Measurements from ENCODE around the gene PAIP2.

The PAIP2 gene

DNA sequence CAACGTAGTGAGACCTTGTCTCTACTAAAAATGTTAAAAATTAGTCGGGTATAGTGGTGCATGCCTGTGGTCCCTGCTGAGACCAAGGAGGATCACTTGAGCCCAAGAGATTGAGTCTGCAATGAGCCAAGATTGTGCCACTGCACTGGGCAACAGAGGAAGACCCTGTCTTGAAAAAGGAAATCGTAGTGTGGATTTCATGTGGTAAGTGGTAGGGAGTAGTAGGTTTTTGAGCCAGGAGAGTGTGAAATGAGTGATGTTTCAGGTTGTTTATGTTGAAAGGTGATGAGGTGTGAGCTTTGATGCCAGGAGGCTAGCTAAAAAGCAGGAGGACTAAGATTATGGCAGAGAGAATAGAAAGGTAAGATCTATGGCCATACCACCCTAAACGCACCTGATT lies 42.2 kb upstream of the PAIP2 start:
- no peak overlapping the region for H2AFZ ChIP-seq (ENCODE audit: low read length)
- peaks cover 100% of the 10 kb centered on the region for H3K79me2 ChIP-seq (ENCODE audit: insufficient read depth, low read length)
- H3K4me1 ChIP-seq (ENCODE audit: insufficient read depth, low read length, severe bottlenecking): peaks cover 84% of the 10 kb centered on the region
- H4K20me1 ChIP-seq (ENCODE audit: insufficient read depth, low read length): peaks cover 10% of the 10 kb centered on the region; the same call in 1 of the 2 replicates
- TF ChIP-seq, protein P1, sequence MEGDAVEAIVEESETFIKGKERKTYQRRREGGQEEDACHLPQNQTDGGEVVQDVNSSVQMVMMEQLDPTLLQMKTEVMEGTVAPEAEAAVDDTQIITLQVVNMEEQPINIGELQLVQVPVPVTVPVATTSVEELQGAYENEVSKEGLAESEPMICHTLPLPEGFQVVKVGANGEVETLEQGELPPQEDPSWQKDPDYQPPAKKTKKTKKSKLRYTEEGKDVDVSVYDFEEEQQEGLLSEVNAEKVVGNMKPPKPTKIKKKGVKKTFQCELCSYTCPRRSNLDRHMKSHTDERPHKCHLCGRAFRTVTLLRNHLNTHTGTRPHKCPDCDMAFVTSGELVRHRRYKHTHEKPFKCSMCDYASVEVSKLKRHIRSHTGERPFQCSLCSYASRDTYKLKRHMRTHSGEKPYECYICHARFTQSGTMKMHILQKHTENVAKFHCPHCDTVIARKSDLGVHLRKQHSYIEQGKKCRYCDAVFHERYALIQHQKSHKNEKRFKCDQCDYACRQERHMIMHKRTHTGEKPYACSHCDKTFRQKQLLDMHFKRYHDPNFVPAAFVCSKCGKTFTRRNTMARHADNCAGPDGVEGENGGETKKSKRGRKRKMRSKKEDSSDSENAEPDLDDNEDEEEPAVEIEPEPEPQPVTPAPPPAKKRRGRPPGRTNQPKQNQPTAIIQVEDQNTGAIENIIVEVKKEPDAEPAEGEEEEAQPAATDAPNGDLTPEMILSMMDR (IDR thresholded peaks at IDR 0.05; ENCODE audit: low read length): no peak
- no peak for TF ChIP-seq EZH2 (IDR thresholded peaks at IDR 0.05; ENCODE audit: borderline replicate concordance, low read length)
- no peak overlapping the region for H3K4me3 ChIP-seq (ENCODE audit: low read depth, low read length, poor library complexity, severe bottlenecking)
- peaks cover 26% of the 10 kb centered on the region for H3K36me3 ChIP-seq (ENCODE audit: insufficient read depth, low read length)
- H3K27me3 ChIP-seq (ENCODE audit: insufficient read depth, low read length): no peaks in the 10 kb centered on the region
- H3K9me2 ChIP-seq (ENCODE audit: low read depth, low read length): no peaks in the 10 kb centered on the region
- peak overlapping the region; percentile 68; the same call in 1 of the 2 replicates for H3K4me2 ChIP-seq (ENCODE audit: low read length)
- H3K9ac ChIP-seq (ENCODE audit: low read length): no peak overlapping the region
- H3K9me3 ChIP-seq (ENCODE audit: low read length): no peaks in the 10 kb centered on the region
- no peaks in the 10 kb centered on the region for H3F3A ChIP-seq (ENCODE audit: insufficient read depth, low read length)
- H3K27ac ChIP-seq (ENCODE audit: low read depth, low read length, poor library complexity, severe bottlenecking): no peak overlapping the region

DNA sequence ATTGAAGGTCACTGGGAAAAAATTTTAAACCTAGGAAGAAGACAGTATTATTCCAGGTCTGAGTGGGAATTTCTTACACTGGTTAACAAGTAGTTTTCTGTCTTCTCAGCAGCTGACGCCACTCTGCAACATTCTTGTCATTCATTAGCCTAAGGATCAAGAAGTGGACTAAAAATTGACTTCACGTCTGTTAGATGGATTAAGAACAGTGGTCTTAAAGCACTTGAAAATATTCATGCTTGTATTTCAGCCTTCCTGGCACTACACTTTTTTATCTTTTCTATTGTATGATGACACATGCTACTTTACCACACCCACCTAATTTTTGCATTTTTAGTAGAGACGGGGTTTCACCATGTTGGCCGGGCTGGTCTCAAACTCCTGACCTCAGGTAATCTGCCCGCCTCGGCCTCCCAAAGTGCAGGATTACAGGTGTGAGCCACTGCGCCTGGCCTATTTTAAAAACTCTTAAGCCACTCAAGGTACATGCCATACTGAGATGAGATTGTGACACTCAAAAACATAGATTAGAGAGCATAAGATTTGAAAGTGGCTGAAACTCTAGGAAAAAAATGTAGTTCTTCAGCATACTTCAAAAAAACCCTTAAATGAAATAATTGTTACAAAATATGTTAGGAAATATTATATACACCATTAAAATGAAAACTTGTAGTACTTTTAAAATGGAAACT lies 39.7 kb upstream of the PAIP2 start:
- H3K79me2 ChIP-seq (ENCODE audit: insufficient read depth, low read length): peaks cover 100% of the 10 kb centered on the region
- H3K27me3 ChIP-seq (ENCODE audit: insufficient read depth, low read length): no peaks in the 10 kb centered on the region
- H4K20me1 ChIP-seq (ENCODE audit: insufficient read depth, low read length): peaks cover 19% of the 10 kb centered on the region; the same call in 1 of the 2 replicates
- no peaks in the 10 kb centered on the region for H3F3A ChIP-seq (ENCODE audit: insufficient read depth, low read length)
- H3K4me2 ChIP-seq (ENCODE audit: low read length): peak overlapping the region; percentile 24; the same call in 1 of the 2 replicates
- no peak overlapping the region for H3K4me3 ChIP-seq (ENCODE audit: low read depth, low read length, poor library complexity, severe bottlenecking)
- no peak for TF ChIP-seq EZH2 (IDR thresholded peaks at IDR 0.05; ENCODE audit: borderline replicate concordance, low read length)
- TF ChIP-seq, protein P1 (IDR thresholded peaks at IDR 0.05; ENCODE audit: low read length): no peak
- H3K9ac ChIP-seq (ENCODE audit: low read length): no peak overlapping the region
- H3K9me2 ChIP-seq (ENCODE audit: low read depth, low read length): no peaks in the 10 kb centered on the region
- no peaks in the 10 kb centered on the region for H3K9me3 ChIP-seq (ENCODE audit: low read length)
- no peak overlapping the region for H2AFZ ChIP-seq (ENCODE audit: low read length)
- peaks cover 93% of the 10 kb centered on the region for H3K4me1 ChIP-seq (ENCODE audit: insufficient read depth, low read length, severe bottlenecking)
- H3K27ac ChIP-seq (ENCODE audit: low read depth, low read length, poor library complexity, severe bottlenecking): no peak overlapping the region
- H3K36me3 ChIP-seq (ENCODE audit: insufficient read depth, low read length): peaks cover 13% of the 10 kb centered on the region; the same call in 1 of the 2 replicates

DNA sequence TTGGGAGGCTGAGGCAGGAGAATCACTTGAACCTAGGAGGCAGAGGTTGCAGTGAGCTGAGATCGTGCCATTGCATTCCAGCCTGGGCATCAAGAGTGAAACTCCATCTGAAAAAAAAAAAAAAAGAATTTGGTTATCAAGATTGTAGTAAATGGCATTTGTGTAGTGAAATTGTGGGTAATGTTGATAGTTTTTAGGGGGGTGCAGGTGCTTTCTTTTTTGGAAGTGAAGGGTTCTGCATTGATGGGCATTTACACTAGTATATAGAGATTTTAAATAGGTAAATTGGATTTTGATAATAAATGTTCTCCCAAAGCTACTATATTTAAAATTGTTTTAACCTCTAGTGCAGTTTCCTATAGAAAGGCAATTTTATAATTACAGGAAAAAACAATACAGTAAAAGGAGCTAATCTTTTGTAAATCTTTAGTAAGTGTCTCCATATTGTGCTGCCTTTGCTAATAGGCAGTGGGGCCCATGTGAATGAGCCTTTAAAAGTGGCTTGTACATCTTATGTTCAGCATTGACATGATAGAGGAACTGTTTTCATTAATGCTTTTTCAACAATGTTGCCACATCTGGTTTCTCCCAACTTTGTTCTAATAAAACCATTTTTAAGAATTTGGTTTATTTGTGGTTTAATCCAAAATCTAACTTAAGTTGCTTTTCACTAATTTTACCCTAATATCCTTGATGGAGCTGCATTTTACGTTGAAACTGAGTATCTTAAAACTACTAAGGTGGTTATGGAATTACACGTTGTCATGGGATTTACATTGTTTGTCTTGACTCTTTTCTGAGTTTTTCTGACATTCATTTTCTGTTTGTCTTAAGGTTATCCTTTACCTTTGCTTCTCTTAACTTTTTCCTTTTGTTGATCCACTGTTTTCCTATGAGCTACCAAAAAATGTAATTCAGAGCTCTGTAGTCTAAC lies 37.0 kb upstream of the PAIP2 start:
- H3K4me2 ChIP-seq (ENCODE audit: low read length): peak overlapping the region; percentile 41; the same call in 1 of the 2 replicates
- H3K36me3 ChIP-seq (ENCODE audit: insufficient read depth, low read length): peaks cover 28% of the 10 kb centered on the region
- no peaks in the 10 kb centered on the region for H3K9me2 ChIP-seq (ENCODE audit: low read depth, low read length)
- H3K79me2 ChIP-seq (ENCODE audit: insufficient read depth, low read length): peaks cover 100% of the 10 kb centered on the region
- no peaks in the 10 kb centered on the region for H3F3A ChIP-seq (ENCODE audit: insufficient read depth, low read length)
- H2AFZ ChIP-seq (ENCODE audit: low read length): no peak overlapping the region
- peaks cover 82% of the 10 kb centered on the region for H3K4me1 ChIP-seq (ENCODE audit: insufficient read depth, low read length, severe bottlenecking)
- TF ChIP-seq EZH2 (IDR thresholded peaks at IDR 0.05; ENCODE audit: borderline replicate concordance, low read length): no peak
- TF ChIP-seq, protein P1 (IDR thresholded peaks at IDR 0.05; ENCODE audit: low read length): no peak
- H4K20me1 ChIP-seq (ENCODE audit: insufficient read depth, low read length): peaks cover 23% of the 10 kb centered on the region; the same call in 1 of the 2 replicates
- H3K27me3 ChIP-seq (ENCODE audit: insufficient read depth, low read length): no peaks in the 10 kb centered on the region
- H3K4me3 ChIP-seq (ENCODE audit: low read depth, low read length, poor library complexity, severe bottlenecking): no peak overlapping the region
- no peak overlapping the region for H3K27ac ChIP-seq (ENCODE audit: low read depth, low read length, poor library complexity, severe bottlenecking)
- no peak overlapping the region for H3K9ac ChIP-seq (ENCODE audit: low read length)
- H3K9me3 ChIP-seq (ENCODE audit: low read length): no peaks in the 10 kb centered on the region
